SK-N-SH (cell line): ENCODE results near the gene OPCML.

Experiments
- ELF1 ChIP-seq: IDR thresholded peaks from 2 replicates; pipeline ENCODE4 v1.4.0; 2012
- NFIC ChIP-seq: IDR thresholded peaks from 2 replicates; pipeline ENCODE4 v1.4.0; 2012; ENCODE audit warnings: borderline replicate concordance
- RAD21 ChIP-seq: IDR thresholded peaks from 2 replicates; pipeline ENCODE4 v1.6.1; 2012; ENCODE audit warnings: mild to moderate bottlenecking, low read length
- RCOR1 ChIP-seq: fragments of 150-350 bp; IDR thresholded peaks from 2 replicates; pipeline ENCODE4 v1.6.1; 2017; ENCODE audit warnings: antibody characterized with exemption, low read length
- REST ChIP-seq: IDR thresholded peaks from 2 replicates; pipeline ENCODE4 v1.6.1; 2012; ENCODE audit warnings: mild to moderate bottlenecking, low read depth, low read length, moderate library complexity
- SMC3 ChIP-seq: IDR thresholded peaks from 2 replicates; pipeline ENCODE4 v1.6.1; 2012; ENCODE audit warnings: low read depth, low read length, improper control_type of control experiment
- TAF1 ChIP-seq: IDR thresholded peaks from 2 replicates; pipeline ENCODE4 v1.6.1; 2012; ENCODE audit warnings: low read depth, mild to moderate bottlenecking, low read length, moderate library complexity, borderline replicate concordance
- YY1 ChIP-seq: IDR thresholded peaks from 2 replicates; pipeline ENCODE4 v1.4.0; 2012; ENCODE audit warnings: low read depth, mild to moderate bottlenecking
- TF ChIP-seq, protein P1 (sequence below): fragments of 200-600 bp; sonication (generic); IDR thresholded peaks from 2 replicates; pipeline ENCODE4 v1.6.1; 2017; ENCODE audit warnings: antibody characterized with exemption, mild to moderate bottlenecking, moderate library complexity
- TF ChIP-seq, protein P2 (sequence below): IDR thresholded peaks from 2 replicates; pipeline ENCODE4 v1.4.0; 2012; ENCODE audit warnings: low read depth, borderline replicate concordance
- TF ChIP-seq, protein P3 (sequence below): IDR thresholded peaks from 2 replicates; pipeline ENCODE4 v1.4.0; 2012; ENCODE audit warnings: low read depth

DNA sequence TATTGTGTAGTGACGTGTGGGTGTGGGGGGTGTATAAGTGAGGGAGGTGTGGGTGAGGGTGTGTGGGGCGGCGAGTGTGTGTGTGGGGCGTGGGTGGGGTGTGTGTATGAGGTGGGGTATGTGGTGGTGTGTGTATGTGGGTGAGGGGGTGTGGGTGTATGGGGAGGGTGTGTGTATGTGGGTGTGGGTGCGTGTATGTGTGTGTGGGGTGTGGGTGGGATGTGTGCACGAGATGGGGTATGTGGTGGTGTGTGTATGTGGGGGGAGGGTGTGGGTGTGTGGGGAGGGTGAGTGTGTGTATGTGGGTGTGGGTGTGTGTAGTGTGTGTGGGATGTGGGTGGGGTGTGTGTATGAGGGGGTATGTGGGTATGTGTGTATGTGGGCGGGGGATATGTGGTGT, 205.5 kb downstream of the OPCML start:
- TF ChIP-seq YY1 (no peak), SMC3 (no peak), REST (no peak), NFIC (no peak), ELF1 (no peak), RCOR1 (no peak), RAD21 (no peak), TAF1 (no peak)
- TF ChIP-seq, protein P1, sequence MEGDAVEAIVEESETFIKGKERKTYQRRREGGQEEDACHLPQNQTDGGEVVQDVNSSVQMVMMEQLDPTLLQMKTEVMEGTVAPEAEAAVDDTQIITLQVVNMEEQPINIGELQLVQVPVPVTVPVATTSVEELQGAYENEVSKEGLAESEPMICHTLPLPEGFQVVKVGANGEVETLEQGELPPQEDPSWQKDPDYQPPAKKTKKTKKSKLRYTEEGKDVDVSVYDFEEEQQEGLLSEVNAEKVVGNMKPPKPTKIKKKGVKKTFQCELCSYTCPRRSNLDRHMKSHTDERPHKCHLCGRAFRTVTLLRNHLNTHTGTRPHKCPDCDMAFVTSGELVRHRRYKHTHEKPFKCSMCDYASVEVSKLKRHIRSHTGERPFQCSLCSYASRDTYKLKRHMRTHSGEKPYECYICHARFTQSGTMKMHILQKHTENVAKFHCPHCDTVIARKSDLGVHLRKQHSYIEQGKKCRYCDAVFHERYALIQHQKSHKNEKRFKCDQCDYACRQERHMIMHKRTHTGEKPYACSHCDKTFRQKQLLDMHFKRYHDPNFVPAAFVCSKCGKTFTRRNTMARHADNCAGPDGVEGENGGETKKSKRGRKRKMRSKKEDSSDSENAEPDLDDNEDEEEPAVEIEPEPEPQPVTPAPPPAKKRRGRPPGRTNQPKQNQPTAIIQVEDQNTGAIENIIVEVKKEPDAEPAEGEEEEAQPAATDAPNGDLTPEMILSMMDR, result no peak
- TF ChIP-seq, protein P2, sequence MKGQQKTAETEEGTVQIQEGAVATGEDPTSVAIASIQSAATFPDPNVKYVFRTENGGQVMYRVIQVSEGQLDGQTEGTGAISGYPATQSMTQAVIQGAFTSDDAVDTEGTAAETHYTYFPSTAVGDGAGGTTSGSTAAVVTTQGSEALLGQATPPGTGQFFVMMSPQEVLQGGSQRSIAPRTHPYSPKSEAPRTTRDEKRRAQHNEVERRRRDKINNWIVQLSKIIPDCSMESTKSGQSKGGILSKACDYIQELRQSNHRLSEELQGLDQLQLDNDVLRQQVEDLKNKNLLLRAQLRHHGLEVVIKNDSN, result no peak
- TF ChIP-seq, protein P3, sequence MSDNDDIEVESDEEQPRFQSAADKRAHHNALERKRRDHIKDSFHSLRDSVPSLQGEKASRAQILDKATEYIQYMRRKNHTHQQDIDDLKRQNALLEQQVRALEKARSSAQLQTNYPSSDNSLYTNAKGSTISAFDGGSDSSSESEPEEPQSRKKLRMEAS, result no peak
